Hematopoietic multipotent progenitor cell (in vitro differentiated cells): Measurements from ENCODE around the gene DBP. TPM values are rescaled to one million over a fixed set of nuclear protein-coding genes. Genes with fewer than 3 reads are reported as not detected.
"Not testable (repeated sequence)": the region's sequence is repeated elsewhere in the genome, so short reads cannot be mapped to it uniquely, and the experiment has no call there.

ENCODE experiments used
- DNase-seq, 3 donors: peaks; one replicate each; pipeline ENCODE4 v3.0.0-alpha.2; 2011 to 2015; ENCODE audit warnings: low read depth in 2 of 3, low spot score in 2 of 3
- total RNA-seq: library from RNA; depleted of rRNA; stranded (reverse); fragments of >200 nt; gene quantifications from one replicate; pipeline ENCODE4 v1.2.3, GENCODE V29; 2012

DBP gene
- total RNA-seq, 1 donor = 9.4 TPM

DNA sequence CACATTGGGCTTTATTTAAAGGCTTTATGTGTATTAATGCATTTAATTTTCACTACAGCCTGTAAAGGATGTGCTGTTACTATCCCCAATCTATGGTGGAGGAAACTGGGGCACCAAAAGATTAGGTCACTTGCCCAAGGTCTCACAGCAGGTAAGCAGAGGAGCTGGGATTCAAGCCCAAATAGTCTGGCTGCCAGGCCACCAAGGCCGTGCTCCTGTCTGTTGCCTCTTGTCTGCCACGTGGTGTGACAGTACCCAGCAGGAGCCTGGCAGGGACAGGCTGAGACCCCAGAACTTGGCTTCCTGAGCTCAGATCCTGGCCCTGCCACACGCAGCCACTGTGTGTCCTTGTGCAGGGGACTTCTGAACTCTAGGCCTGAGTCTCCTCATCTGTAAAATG, 31.2 kb upstream of the DBP start:
- no peak for DNase-seq

DNA sequence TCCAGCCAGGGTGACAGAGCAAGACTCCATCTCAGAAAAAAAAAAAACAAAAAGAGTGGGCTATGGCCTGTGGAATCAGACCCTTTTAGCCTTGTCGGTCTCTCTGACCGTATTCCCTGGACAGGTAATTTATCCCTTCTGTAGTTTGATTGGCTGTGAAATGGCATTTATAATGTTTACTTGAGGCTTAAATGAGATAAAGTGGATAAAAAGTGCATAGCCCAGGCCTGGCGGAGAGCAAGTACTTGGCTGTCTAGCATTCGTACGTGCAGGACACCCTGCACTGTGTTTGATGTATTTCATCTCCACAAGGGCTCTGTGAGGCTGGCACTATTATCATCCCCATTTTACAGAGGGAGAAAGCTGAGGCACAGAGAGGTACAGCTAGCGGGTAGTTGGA, 28.6 kb upstream of the DBP start:
- DNase-seq = no peak

DNA sequence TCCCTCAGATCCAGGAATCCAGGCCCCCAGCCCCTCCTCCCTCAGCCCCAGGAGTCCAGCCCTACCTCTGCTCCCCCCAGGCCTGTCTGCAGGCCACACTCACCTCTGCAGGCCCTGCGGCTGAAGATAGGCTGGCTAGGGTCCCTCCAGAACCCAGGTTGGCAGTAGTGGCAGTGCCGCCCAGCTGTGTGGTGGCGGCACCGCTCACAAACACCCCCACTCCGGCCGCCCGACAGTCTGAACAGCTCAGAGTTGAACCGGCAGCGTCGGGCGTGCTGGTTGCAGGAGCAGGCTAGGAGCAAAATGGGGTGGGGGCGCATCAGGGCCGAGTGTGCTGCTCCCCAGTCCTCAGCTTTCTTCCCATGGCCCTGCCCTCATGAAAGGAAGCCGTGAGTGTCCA, 27.3 kb upstream of the DBP start:
- DNase-seq = no peak

DNA sequence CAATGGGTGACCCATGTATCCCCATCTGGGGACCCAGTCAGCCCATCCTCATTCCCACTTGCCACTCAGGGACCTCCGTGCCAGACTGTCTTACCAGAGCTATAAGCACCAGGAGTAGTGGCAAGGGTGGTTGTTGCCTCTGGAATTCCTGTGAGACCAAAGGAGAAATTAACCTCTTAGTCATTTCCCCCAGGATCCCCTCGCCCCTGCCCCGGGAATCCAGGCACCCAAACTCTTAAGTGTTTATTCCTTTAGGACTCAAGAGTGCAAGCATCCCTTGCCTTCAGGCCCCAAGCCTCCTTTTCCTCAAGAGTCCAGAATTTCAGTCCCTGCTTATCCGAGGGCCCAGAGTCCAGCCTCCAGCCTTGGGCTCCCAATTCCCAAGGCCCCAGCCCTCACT, 26.5 kb upstream of the DBP start:
- no peak for DNase-seq

DNA sequence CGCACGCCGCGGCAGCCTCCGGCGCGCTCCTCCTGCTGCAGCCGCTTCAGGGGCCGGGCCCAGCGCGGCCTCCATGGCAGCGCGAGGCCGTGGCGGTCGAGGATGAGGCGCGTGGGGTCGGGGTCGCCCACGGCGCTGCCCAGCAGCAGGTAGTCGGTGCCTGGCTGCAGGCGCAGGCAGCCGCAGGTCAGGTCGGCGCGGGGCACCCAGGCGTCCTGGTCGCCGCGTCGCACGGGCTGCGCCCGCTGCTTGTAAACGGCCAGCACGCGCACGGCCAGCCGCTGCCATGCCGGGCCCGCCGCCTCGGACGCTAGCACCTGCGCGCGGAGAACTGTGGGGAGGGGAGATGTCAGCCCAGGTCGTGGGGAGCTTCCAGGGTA, 24.5 kb upstream of the DBP start:
- no peak for DNase-seq

DNA sequence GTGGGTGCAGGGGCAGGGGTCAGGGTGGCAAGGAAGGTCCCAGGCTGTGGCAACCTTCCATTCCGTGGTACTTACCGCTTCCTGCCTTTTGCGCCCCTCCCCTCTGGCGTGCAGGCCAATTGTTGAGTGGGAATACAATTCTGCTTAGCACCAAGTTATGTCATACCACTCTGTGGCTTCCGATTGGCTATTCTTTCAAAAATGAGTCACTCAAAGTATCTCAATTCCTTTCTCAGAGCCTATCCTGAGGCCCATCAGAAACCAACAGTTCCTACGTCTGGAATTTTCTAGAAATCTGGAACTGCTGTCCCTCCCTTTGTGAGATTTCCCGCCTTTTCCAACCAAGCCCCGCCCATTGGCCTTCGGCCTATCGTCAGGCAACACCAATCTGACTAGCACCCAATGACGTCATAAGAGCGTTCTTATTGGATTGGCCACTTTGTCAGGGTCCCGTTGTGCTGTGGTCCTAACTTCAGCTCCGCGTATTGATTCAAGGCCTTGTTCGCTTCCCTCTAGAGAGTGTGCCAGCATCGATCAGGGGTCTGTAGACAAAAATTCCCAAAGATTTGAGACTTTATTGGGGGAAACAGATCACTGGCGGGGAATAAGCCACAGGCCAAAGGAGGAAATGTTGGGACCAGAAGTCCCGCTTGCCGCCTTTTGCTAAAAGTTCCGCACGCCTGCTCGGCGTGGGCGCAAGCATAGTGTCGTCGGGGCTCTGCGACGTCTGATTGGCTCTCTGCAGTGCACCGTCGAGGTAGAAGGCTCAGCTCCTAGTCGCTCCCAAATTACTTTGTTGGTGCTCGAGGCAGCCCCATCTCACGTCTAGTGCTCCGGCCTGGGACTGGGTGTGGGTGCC, 23.9 kb upstream of the DBP start:
- DNase-seq = peak; percentile 63 to 95 (median 88)

DNA sequence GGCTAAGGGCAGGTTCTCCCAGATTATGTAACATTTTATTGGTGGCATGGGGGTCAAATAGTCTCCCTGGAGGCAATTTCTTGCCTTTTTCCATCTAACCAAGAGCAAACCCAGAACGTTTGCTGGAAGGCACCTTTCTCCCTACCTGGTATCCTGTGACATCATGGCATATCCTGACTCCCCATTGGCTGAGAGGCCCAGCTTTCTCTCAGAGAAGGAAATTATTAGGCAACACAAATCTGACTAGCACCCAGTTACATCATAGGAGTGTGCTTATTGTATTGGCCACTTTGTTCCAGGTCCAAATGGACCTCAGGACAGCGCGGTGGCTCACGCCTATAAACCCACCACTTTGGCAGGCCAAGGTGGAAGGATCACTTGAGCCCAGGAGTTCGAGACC, 22.6 kb upstream of the DBP start:
- DNase-seq = peak in 1 of 3 donors; percentile 8

DNA sequence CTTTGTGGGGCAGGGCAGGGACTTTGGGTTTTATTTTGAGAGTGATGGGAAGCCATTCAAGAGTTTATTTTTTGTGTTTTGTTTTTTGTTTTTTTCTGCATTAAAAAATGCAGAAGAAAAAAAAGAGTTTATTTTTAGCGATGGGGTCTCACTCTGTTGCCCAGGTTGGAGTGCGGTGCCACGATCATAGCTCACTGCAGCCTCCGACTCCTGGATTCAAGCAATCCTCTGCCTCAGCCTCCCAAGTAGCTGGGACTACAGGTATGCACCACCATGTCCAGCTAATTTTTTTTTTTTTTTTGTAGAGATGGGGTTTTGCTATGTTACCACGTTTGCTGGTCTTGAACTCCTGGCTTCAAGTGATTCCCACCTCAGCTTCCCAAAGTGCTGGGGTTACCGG, 21.3 kb upstream of the DBP start:
- DNase-seq = no peak

DNA sequence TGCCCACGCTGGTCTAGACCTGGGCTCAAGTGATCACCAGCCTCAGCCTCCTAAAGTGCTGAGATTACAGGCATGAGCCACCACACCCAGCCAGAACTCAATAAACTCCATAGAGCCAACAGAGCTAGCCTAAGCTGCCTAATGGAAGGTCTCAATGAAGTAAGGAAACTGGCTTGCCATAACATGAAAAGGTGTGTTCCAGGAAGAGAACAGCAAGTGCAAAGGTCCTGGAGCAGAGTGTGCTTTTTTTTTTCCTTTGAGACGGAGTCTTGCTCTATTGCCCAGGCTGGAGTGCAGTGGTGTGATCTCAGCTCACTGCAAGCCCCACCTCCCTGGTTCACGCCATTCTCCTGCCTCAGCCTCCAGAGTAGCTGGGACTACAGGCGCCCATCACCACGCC, 20.6 kb upstream of the DBP start:
- not testable (repeated sequence) for DNase-seq

DNA sequence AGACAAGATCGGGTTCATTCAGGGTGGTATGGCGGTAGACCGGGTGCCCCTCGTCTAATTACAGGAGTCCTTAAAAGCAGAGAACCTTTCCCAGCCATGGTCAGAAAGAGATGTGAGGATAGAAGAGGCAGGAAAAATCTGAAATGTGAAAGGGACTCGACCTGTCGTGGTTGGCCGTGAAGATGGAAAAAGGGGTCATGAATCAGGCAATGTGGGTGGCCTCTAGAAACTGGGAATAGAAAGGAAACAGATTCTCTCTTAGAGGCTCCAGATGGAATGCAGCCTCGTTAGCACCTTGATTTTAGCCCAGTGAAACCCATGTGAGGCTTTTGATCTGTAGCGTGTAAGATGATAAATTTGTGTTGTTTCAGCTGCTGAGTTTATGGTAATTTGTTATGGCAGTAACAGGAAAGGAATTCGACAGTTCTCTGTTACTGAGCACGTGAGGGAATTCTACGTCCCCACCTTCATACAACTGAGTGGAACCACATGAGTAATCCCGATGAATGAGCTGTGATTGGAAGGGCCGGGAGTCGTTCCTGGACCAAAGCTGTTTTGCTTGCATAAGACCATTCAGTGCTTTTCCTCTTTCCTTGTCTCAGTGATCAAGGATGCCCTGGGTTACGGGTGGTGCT, 19.8 kb upstream of the DBP start:
- no peak for DNase-seq

DNA sequence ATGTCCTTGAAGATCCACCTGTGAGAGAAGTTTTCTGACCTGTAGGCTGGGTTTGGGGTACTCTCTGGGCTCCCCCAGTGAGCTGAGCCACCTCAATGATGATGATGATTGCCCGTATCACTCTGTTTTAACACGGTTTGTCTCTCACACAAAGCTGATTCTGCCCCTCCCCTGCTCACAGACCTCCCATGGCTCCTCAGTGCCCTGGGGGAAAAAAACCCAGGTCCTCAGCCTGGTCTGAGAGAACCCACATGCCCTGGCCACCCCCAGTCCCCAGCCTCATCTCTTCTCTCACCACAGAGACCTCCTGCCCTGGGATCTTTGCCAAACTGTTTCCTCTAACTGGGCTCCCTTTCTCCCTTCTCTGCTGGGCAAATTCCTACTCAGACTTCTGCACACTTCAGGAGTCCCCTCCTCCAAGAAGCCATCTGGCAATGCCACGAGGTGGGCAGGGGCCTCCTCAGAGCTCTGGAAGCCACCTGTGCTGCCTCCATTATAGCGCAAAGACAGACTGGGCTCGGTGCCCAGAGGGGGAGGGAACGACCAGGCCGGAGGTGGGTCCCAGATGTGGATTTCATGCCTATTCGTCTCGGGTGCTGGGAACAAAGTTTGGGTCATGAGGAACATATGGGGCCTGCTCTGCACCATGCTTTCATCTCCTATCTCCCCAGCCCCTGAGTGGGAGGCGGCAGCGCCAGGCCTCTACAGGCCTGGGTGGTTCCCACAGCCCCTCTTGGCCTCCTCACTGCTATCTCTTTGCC, 17.3 kb upstream of the DBP start:
- DNase-seq = no peak

DNA sequence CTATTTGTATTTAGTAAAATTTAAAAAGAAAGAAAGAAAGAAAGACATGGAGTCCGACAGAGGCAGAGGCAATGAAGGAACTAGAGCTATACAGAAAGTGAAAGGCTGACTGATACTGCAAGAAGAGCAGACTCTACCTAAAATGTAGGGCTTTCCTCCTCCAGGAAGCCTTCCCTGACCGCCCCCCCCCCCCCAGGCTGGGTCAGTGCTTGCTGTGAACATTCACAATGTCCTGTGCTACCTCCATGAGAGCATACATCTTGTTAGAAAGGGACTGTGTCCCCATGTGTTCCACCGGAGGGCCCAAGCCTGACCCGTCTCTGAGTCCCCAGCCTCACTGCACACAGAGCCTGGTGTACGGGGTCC, 14.5 kb upstream of the DBP start:
- DNase-seq = no peak

DNA sequence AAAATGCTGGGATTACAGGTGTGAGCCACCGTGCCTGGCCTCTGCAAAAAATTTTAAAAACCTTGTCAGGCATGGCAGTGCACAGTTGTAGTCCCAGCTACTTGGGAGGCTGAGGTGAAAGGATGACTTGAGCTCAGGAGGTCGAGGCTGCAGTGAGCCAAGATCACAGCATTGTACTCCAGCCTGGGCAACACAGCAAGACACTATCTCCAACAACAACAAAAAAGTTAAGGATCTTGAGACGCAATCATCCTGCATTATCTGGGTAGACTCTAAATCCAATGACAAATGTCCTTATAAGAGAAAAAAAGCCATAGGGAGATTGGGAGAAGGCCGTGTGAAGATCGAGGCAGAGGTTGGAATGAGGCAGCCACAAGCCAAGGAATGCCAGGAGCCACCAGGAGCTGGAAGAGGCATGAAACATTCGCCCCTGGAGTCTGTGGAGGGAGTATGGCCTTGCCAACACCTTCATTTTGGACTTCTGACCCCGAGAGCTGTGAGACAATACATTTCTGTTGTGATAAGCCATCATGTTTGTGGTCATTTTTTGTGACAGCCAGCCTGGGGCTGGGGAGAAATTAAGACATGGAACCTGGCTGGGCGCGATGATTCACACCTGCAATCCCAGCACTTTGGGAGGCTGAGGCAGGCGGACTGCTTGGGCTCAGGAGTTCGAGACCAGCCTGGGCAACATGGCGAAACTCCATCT, 13.9 kb upstream of the DBP start:
- DNase-seq = no peak

DNA sequence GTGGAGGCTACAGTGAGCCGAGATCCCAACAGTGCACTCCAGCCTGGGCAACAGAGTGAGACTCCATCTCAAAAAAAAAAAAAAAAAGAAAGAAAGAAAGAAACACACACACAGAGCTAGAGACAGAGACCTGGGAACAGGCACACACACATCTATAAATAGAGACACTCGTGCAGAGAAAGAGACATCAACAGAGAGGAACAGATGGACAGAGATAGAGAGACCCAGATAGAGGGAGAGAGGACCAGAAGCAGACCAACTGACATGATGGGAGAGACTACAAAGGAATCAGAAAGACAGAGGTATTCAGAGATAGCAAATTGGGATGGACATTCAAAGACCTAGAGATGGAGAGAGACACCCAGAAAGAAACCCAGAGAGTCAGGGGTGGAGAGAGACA, 11.0 kb upstream of the DBP start:
- no peak for DNase-seq

DNA sequence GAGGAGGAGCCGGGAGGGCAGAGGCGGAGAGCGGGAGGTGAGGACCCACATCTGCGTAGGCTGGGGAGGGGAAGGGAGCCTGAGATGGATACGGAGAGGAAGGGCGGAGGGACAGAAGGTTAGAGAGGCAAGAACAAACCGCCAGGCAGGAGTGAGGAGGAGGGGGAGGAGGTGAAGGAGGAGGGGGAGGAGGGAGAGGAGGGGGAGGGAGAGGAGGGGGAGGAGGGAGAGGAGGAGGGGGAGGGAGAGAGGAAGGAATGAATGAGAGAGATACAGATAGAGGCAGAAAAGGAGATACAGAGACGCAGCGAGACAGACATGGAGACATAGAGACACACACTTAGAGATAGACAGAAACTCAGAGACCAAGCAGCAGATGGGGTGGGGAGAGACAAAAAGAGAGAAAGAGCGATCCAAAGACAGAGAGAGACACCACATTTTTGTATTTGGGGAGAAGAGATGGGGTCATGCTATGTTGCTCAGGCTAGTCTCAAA, 9.6 kb upstream of the DBP start:
- no peak for DNase-seq

DNA sequence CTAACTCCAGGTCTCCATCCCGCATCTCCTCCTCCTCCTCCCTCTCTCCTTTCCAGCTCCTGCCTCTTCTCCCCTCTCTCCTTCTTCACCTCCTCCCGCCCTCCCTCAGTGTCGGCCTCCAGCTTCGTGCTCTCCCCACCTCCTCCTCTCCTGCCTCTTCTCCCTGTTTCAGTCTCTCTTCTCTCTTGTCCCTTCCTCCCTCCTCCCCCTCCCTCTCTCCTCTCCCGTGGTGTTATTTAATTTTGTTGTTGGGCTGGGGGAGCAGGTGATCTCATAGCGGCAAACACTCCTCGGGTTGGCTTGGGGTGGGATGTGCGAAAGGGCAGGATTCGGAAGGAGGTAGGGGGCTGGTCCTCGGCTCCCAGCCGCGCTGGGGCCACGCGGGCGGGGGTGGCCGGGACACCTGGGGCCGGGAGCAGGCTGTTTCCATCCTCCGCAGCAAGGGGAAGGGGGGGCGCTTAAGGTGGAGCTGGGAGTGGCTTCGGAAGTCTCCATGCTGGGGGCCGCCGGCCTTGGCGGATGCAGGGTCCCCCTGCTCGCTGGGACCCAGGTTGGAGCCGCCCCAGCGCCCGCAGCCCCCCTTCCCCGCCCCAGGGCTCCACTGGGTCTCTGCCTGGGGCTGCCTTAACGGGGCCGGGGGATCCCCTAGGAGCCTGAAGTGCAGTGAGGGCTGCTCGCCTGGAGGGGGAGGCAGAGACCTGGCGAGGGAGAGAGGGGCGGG, 9.0 kb upstream of the DBP start, which contains the start of gene CA11:
CA11 (minus strand) TSS at position 187 of the 721 bp plus-strand sequence. CDS start 555 bp downstream, outside the sequence.
- DNase-seq = peak; percentile 84 to 94 (median 91)

DNA sequence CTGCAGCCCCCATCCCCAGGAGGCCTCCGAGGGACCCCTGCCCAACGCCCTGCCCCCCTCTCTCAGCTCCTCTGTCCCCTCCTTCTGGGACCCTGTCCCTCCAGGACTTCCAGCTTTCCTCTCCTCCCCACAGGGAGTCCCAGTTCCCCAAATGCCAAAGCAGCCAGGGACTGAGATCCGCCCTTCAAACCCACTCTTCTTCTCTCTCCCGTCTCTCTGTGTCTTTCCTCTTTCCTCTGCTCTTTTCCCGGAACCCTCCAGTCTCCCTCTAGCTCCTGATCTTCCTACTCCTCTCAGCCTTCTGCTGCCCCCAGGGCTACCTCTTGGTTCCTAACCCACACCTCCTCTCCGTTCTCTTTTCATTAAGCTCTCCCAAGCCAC, 8.4 kb upstream of the DBP start:
- DNase-seq = no peak

DNA sequence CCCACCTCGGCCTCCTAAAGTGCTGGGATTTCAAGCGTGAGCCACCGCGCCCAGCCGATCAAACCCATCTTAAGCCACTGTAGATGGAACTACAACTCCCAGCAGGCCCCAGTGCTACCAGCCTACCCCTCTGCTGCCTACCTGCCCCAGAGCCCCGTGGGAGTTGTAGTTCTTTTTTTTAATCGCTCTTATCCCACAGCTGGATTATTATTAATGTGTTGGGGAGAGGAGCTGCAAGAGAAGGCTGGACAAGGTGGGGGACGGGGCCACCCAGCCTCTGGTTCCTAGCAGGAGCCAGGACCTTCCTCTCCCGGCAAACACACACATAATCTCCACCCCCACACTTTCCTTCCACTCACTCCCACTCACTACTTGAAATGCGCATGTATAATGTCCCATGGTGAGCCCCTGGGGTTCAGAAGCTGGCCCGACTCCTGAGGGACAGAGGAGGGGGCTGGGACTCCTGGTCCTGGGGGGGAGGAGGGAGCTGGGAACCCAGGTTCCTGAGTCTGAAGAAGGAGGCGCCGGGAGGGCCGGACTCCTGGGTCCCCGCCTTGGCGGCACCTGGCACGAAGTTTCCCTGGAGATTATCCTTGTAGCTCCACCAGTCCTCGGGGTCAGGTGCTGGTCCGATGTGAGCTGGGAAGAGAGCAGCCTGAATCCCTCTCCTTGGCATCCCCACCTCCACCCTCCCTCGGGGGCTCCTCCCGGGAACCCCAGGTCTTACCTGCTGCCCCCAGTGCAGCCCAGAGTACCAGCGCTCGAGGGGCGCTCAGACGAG, 7.8 kb upstream of the DBP start:
- peak in 2 of 3 donors; percentile 72 to 86 for DNase-seq

DNA sequence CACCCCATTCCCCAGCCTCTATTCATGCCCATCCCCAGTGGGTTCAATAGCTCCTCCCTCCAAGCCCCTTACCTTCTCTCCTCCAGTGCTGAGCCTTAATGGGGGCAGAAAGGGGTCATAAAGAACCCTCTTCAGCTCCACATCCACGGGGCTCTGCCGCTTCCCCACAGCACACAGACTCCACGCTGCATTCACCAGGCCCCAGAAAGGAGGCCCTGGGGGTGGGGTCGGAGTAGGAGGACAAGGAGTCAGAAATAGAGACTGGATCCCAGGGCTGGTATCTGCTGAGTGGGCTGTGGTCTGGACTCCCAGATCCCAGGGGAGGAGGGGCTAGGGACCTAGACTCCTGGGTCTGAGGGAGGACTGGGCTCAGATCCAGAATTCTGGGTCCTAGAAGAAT, 7.2 kb upstream of the DBP start:
- no peak for DNase-seq
